ENCODE data around the gene CACHD1.
"Not testable (repeated sequence)": the region's sequence is repeated elsewhere in the genome, so short reads cannot be mapped to it uniquely, and the experiment has no call there.

Gene CACHD1

GRCh38 chr1:64715186-64715585 is 245.3 kb downstream of the CACHD1 start:
- DNase-seq, result no peak

- DNase-seq, result no peak
These were observed 251.2 kb downstream of the CACHD1 start for GRCh38 chr1:64721135-64721534.

GRCh38 chr1:64721576-64722145 is 251.7 kb downstream of the CACHD1 start:
- DNase-seq, result no peak

GRCh38 chr1:64727861-64728260 is 257.9 kb downstream of the CACHD1 start:
- DNase-seq, result no peak

GRCh38 chr1:64733581-64734286 is 263.8 kb downstream of the CACHD1 start:
- DNase-seq, result no peak

- DNase-seq, result no peak
These were observed 264.3 kb downstream of the CACHD1 start for GRCh38 chr1:64734287-64734652.

- DNase-seq, result not testable (repeated sequence)
These were observed 270.8 kb downstream of the CACHD1 start for GRCh38 chr1:64740687-64741086.
